ENCODE measurements around the gene ZSWIM7.

DNA sequence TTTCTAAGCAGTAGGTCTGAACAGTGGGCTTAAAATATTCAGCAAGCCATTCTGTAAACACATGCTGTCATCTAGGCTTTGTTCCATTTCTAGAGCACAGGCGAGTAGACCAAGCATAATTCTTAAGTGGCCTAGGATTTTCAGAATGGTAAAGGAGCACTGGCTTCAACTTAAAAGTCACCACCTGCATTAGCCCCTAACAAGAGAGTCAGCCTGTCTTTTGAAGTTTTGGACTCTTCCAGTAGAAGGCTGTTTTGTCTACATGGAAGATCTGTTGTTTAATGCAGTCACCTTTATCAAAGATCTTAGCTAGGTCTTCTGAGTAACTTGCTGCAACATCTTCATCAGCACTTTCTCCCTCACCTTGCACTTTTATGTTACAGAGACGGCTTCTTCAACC lies 36.8 kb upstream of the ZSWIM7 start:
- TF ChIP-seq, protein P1, sequence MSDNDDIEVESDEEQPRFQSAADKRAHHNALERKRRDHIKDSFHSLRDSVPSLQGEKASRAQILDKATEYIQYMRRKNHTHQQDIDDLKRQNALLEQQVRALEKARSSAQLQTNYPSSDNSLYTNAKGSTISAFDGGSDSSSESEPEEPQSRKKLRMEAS (IDR thresholded peaks at IDR 0.05), result no peak
- TF ChIP-seq EP300 (IDR thresholded peaks at IDR 0.05; ENCODE audit: borderline replicate concordance), result no peak
- TF ChIP-seq TEAD4 (IDR thresholded peaks at IDR 0.05), result no peak

Data from Ishikawa (cell line).